Activated CD8-positive, alpha-beta memory T cell treated with anti-CD3 and anti-CD28 coated beads, Interleukin-2, amount 10 ng/mL, durations not matched to agents 7 days and 5 days (primary cell): ENCODE results near the gene SLC2A4RG. TPM values are rescaled to one million over a fixed set of nuclear protein-coding genes. Genes with fewer than 3 reads are reported as not detected.
"Not testable (repeated sequence)": the region's sequence is repeated elsewhere in the genome, so short reads cannot be mapped to it uniquely, and the experiment has no call there.

Experiments
- ATAC-seq: fragments of 150-1000 bp; cut with Tn5 transposase; one replicate; pipeline ENCODE4 v1.10.0; 2021; ENCODE audit warnings: moderate library complexity
- CTCF ChIA-PET: fragments of 350-600 bp; sonication (Branson Sonifier 250); formaldehyde crosslinking; loops from one replicate; lab custom pipeline; 2021; ENCODE audit warnings: antibody characterized with exemption; lab: Charles Lee
- DNase-seq: peaks from one replicate; pipeline ENCODE4 v3.0.0-alpha.2; 2020
- H3K27ac Mint-ChIP-seq: one replicate; pipeline ENCODE4 v1.8.0; 2021; ENCODE audit warnings: mild to moderate bottlenecking, mixed read lengths
- H3K27me3 Mint-ChIP-seq: one replicate; pipeline ENCODE4 v1.8.0; 2021; ENCODE audit warnings: mixed read lengths
- H3K36me3 Mint-ChIP-seq: one replicate; pipeline ENCODE4 v1.8.0; 2021; ENCODE audit warnings: mild to moderate bottlenecking, mixed read lengths
- H3K4me1 Mint-ChIP-seq: one replicate; pipeline ENCODE4 v1.8.0; 2021; ENCODE audit warnings: mixed read lengths
- H3K4me3 Mint-ChIP-seq: one replicate; pipeline ENCODE4 v1.8.0; 2021; ENCODE audit warnings: mild to moderate bottlenecking, moderate library complexity, mixed read lengths
- H3K9me3 Mint-ChIP-seq: one replicate; pipeline ENCODE4 v1.8.0; 2022; ENCODE audit warnings: low read depth, mixed read lengths
- total RNA-seq, 2 experiments: library from RNA; stranded (reverse); gene quantifications; one replicate each; pipeline ENCODE4 v1.2.3, GENCODE V29; 2021

Gene SLC2A4RG
- total RNA-seq, 2 experiments from 2014 or later, result 69.9 to 111 TPM

DNA sequence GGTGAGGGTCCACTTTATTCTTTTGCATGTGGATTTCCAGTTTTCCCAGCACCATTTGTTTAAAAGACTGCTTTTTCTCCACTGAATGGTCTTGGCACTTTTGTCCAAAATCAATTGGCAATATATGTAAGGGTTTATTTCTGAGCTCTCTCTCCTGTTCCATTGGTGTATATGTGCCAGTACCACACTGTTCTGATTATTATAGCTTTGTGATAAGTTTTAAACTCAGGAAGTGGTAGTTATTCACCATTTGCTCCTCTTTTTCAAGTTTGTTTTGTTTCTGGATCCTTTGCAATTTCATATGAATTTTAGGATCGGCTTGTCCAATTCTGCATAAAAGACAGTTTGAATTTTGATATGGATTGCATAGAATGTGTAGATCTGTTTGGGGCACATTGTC is 27.4 kb upstream of the SLC2A4RG start:
- CTCF ChIA-PET, result interaction anchor here (1.8 kb wide), 1 partner anchor 10 kb away, joined by 4 read pairs; no protein-coding TSS in a partner anchor
- peaks cover 5% of the 10 kb centered on the region for H3K9me3 Mint-ChIP-seq
- H3K27me3 Mint-ChIP-seq, result no peaks in the 10 kb centered on the region
- ATAC-seq (no peak), DNase-seq (no peak)
- H3K27ac Mint-ChIP-seq, result no peak overlapping the region
- peaks cover 46% of the 10 kb centered on the region for H3K4me1 Mint-ChIP-seq
- H3K4me3 Mint-ChIP-seq, result no peak overlapping the region
- H3K36me3 Mint-ChIP-seq, result peaks cover 67% of the 10 kb centered on the region

DNA sequence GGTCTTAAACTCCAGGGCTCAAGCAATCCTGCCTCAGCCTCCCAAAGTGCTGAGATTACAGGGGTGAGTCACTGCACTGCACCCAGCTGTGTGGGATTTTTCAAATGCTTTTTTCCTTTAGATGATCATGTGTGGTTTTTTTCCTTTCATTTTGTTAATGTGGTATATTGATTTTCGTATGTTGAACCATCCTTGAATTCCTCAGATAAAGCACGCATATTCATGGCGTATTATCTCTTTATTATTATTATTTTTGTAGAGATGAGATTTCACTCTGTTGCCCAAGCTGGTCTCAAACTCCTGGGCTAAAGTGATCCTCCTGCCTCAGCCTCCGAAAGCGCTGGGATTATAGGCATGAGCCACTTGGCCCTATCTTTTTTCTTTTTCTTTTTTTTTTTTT is 24.7 kb upstream of the SLC2A4RG start:
- H3K4me3 Mint-ChIP-seq, result no peak overlapping the region
- ATAC-seq (no peak), DNase-seq (no peak)
- H3K9me3 Mint-ChIP-seq, result peaks cover 14% of the 10 kb centered on the region
- peaks cover 80% of the 10 kb centered on the region for H3K36me3 Mint-ChIP-seq
- no peak overlapping the region for H3K27ac Mint-ChIP-seq
- H3K27me3 Mint-ChIP-seq, result no peaks in the 10 kb centered on the region
- CTCF ChIA-PET, result no interaction called here
- peaks cover 42% of the 10 kb centered on the region for H3K4me1 Mint-ChIP-seq

DNA sequence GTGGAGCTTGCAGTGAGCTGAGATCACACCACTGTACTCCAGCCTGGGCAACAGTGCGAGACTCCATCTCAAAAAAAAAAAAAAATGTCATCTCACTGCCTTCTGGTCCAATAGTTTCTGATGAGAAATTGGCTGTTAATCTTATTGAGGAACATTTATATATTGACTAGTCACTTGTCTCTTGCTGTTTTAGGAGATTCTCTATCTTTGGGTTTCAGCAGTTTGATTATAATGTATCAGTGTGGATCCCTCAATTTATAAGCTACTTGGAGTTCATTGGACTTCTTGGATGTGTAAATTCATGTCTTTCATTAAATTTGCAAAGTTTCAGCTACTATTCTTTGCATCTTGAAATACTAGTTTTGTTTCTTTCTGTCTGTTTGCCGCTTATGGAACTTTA is 20.6 kb upstream of the SLC2A4RG start:
- CTCF ChIA-PET, result interaction anchor here (0.7 to 1.4 kb wide), 5 partner anchors 10 to 181 kb away, joined by 3 to 4 read pairs (median 3); no protein-coding TSS in a partner anchor
- H3K4me1 Mint-ChIP-seq, result peaks cover 42% of the 10 kb centered on the region
- no peak overlapping the region for H3K27ac Mint-ChIP-seq
- ATAC-seq, result no peak
- H3K27me3 Mint-ChIP-seq, result no peaks in the 10 kb centered on the region
- H3K9me3 Mint-ChIP-seq, result peaks cover 14% of the 10 kb centered on the region
- no peak overlapping the region for H3K4me3 Mint-ChIP-seq
- DNase-seq, result no peak
- peaks cover 76% of the 10 kb centered on the region for H3K36me3 Mint-ChIP-seq

DNA sequence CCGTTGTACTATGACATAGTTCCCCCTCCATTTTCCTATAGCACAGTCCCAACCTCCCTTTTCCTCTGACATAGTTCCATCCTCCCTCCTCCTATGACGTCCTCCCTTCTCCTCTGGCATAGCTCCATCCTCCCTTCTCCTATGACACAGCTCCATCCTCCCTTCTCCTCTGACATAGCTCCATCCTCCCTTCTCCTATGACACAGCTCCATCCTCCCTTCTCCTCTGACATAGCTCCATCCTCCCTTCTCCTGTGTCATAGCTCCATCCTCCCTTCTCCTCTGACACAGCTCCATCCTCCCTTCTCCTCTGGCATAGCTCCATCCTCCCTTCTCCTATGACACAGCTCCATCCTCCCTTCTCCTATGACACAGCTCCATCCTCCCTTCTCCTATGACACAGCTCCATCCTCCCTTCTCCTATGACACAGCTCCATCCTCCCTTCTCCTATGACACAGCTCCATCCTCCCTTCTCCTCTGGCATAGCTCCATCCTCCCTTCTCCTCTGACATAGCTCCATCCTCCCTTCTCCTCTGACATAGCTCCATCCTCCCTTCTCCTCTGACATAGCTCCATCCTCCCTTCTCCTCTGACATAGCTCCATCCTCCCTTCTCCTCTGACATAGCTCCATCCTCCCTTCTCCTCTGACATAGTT is 16.5 kb upstream of the SLC2A4RG start:
- DNase-seq, ATAC-seq, H3K4me3 Mint-ChIP-seq, H3K27me3 Mint-ChIP-seq, H3K27ac Mint-ChIP-seq: not testable (repeated sequence)
- peaks cover 43% of the 10 kb centered on the region for H3K4me1 Mint-ChIP-seq
- peaks cover 15% of the 10 kb centered on the region for H3K9me3 Mint-ChIP-seq
- CTCF ChIA-PET, result interaction anchor here (0.9 kb wide), 2 partner anchors 9 to 28 kb away, joined by 4 to 5 read pairs; no protein-coding TSS in a partner anchor
- peaks cover 70% of the 10 kb centered on the region for H3K36me3 Mint-ChIP-seq

DNA sequence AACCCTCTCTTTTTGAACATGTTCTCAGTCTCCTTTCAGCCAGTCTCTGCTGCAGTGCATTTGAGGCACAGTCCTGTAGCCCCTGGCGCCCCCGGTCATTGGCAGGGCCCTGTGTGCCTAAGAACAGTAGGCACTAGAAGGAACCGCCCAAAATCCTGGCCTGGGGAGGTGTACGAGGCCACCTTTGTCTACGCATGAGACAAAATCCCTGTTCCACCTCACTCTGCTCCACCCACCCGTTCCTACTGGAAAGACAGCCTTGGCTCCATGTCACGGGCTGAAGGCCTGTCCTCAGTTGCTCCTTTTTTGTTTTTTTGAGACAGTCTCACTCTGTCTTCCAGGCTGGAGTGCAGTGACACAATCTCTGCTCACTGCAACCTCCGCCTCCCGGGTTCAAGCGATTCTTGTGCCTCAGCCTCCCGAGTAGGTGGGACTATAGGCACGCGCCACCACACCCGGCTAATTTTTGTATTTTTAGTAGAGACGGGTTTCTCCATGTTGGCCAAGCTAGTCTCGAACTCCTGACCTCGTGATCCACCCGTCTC is 9.3 kb upstream of the SLC2A4RG start:
- ATAC-seq, result not testable (repeated sequence)

DNA sequence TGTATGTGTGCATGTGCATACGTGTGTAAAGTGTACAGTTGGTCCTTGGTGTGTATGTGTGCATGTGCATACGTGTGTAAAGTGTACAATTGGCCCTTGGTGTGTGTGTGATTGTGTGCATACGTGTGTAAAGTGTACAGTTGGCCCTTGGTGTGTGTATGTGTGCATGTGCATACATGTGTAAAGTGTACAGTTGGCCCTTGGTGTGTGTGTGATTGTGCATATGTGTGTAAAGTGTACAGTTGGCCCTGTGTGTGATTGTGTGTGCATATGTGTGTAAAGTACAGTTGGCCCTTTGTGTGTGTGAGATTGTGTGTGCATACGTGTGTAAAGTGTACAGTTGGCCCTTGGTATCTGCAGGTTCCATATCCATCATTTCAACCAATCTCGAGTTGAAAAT is 8.2 kb upstream of the SLC2A4RG start:
- Mint-ChIP-seq H3K9me3 (no peaks in the 10 kb centered on the region), H3K36me3 (peaks cover 34% of the 10 kb centered on the region), H3K4me1 (peaks cover 33% of the 10 kb centered on the region), H3K27ac (no peak overlapping the region), H3K27me3 (no peaks in the 10 kb centered on the region), H3K4me3 (no peak overlapping the region)
- DNase-seq (no peak), ATAC-seq (no peak)
- CTCF ChIA-PET, result interaction anchor here (1.0 kb wide), 1 partner anchor 133 kb away, joined by 3 read pairs; the partner anchor contains the start of gene TPD52L2

More for the DNA sequence above, 9.3 kb upstream of the SLC2A4RG start:
- not testable (repeated sequence) for H3K27me3 Mint-ChIP-seq, H3K9me3 Mint-ChIP-seq, H3K27ac Mint-ChIP-seq, H3K4me3 Mint-ChIP-seq
- CTCF ChIA-PET, result interaction anchor here (0.7 to 1.0 kb wide), 3 partner anchors 13 to 134 kb away, joined by 3 to 5 read pairs (median 3); partner anchors contain the start of genes ARFRP1, TPD52L2 and ZGPAT
- DNase-seq, result peak; percentile 43
- peaks cover 23% of the 10 kb centered on the region for H3K4me1 Mint-ChIP-seq
- peaks cover 43% of the 10 kb centered on the region for H3K36me3 Mint-ChIP-seq

DNA sequence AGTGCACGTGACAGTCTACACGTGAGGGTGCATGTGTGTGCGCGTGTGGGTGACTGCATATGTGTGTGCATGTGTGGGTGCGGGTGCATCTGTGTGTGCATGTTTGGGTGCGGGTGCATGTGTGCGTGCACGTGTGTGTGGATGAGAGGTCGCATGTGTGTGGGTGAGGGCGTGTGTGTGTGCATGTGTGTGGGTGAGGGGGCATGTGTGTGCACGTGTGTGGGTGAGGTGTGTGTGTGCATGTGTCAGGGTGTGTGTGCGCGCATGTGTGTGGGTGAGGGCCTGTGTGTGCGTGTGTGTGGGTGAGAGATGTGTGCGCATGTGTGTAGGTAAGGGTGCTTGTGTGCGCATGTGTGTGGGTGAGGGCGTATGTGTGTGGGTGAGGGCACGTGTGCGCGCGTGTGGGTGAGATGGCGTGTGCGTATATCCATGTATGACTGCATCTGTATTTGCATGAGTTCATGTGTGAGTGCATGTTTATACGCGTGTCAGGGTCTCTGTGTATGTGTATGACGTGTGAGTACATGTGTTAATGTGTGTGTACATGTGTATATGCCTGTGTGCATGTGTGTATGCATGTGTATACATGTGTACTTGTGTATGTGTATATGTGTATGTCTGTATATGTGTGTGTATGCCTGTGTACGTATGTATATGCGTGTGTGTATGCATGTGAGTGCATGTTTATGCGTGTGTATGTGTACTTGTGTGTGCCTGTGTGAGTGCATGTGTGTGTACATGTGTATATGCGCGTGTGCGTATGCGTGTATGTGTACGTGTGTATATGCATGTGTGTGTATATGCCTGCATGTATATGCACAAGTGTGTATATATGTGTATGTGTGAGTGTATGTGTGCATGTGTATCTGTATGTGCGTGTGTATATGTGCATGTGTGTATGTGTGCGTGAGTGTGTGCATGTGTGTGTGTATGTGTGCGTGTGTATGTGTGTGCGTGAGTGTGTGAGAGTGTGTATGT is 7.2 kb upstream of the SLC2A4RG start:
- Mint-ChIP-seq H3K36me3 (peaks cover 26% of the 10 kb centered on the region), H3K4me3 (no peak overlapping the region), H3K27me3 (no peaks in the 10 kb centered on the region), H3K27ac (no peak overlapping the region), H3K9me3 (no peaks in the 10 kb centered on the region), H3K4me1 (peaks cover 30% of the 10 kb centered on the region)
- no peak for ATAC-seq
- DNase-seq, result no peak
- CTCF ChIA-PET, result no interaction called here

DNA sequence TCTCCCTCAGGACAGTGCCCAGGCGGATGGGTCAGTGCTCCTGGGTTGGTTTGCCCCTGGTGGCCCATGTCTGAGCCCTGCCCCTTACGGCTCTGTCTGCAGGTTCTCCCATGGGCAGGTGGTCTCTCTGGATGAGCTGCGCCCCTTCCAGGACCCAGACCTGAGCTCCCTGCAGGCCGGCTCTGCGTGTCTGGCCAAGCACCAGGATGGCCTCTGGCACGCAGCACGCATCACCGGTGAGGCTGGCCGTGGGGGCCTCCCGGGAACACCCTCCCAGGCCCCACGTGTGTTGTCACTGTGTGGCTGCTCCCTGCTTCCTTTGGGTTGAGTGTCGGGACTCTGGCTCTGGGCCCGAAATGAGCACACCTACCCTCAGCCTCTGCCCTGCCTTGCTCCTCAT is 6.5 kb upstream of the SLC2A4RG start:
- Mint-ChIP-seq H3K9me3 (no peaks in the 10 kb centered on the region), H3K27me3 (no peaks in the 10 kb centered on the region), H3K36me3 (peaks cover 22% of the 10 kb centered on the region), H3K27ac (no peak overlapping the region), H3K4me3 (no peak overlapping the region), H3K4me1 (peaks cover 26% of the 10 kb centered on the region)
- DNase-seq, result no peak
- CTCF ChIA-PET, result no interaction called here
- no peak for ATAC-seq

DNA sequence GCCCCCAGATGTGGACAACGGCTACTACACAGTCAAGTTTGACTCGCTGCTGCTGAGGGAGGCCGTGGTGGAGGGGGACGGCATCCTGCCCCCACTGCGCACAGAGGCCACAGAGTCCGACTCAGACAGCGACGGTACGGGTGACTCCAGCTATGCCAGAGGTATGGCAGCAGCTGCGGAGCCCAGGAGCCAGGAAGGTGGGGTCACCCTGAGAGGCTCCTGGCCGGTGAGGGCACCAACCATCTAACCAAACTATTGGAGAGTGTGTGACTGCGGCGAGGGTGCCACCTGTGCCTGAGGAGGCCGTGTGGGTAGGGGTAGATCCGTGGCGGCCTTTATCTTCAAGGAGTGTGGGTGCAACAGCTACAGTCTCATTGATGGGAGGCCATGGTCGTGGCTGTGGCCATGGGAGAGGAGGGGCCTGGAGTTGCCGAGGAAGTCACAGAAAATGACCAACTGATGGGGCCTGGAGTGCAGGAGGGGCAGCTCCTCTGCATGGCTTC is 5.9 kb upstream of the SLC2A4RG start:
- H3K9me3 Mint-ChIP-seq, result no peaks in the 10 kb centered on the region
- peak overlapping the region; percentile 41 for H3K27ac Mint-ChIP-seq
- ATAC-seq (no peak), DNase-seq (no peak)
- H3K4me1 Mint-ChIP-seq, result peaks cover 29% of the 10 kb centered on the region
- no peak overlapping the region for H3K4me3 Mint-ChIP-seq
- H3K27me3 Mint-ChIP-seq, result no peaks in the 10 kb centered on the region
- CTCF ChIA-PET, result no interaction called here
- peaks cover 18% of the 10 kb centered on the region for H3K36me3 Mint-ChIP-seq

DNA sequence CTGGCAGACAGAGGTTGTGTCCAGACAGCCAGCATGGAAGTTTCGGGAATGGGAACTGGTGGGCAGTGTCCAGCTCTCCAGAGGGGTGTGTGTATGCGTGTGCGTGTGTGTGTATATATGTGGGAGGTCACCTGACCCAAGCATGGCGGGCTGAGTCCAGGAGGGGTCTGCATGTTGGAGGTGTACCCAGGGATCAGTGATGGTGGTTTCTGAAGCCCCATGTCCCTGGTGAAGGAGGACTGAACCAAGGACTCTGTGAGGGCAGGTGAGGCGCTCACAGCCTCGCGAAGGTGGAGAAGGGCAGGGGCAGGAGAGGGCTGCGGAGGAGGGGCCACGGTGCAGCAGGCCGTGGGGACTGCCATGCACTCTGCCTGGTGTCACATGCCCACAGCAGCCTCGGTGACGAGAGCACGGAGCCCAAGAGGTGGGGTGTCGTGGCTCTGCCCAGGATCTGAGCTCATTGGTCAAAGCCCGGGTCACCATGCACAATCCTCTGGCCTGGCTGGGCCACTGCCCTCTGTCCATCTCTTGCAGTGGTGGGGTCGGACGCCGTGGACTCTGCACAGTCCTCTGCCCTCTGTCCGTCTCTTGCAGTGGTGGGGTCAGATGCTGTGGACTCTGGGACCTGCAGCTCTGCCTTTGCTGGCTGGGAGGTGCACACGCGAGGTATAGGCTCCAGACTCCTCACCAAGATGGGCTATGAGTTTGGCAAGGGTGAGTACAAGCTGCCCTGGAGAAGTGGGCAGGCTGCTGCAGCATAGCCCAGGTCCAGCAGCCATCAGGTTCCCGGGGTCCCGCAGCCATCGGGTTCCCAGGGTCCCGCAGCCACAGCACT is 5.2 kb upstream of the SLC2A4RG start:
- Mint-ChIP-seq H3K4me1 (peaks cover 29% of the 10 kb centered on the region), H3K9me3 (no peaks in the 10 kb centered on the region), H3K4me3 (no peak overlapping the region), H3K27ac (peak overlapping the region; percentile 41), H3K27me3 (no peaks in the 10 kb centered on the region), H3K36me3 (peaks cover 16% of the 10 kb centered on the region)
- ATAC-seq (no peak), DNase-seq (peak; percentile 40)
- CTCF ChIA-PET, result interaction anchor here (2.3 kb wide), 1 partner anchor 93 kb away, joined by 5 read pairs; no protein-coding TSS in a partner anchor

DNA sequence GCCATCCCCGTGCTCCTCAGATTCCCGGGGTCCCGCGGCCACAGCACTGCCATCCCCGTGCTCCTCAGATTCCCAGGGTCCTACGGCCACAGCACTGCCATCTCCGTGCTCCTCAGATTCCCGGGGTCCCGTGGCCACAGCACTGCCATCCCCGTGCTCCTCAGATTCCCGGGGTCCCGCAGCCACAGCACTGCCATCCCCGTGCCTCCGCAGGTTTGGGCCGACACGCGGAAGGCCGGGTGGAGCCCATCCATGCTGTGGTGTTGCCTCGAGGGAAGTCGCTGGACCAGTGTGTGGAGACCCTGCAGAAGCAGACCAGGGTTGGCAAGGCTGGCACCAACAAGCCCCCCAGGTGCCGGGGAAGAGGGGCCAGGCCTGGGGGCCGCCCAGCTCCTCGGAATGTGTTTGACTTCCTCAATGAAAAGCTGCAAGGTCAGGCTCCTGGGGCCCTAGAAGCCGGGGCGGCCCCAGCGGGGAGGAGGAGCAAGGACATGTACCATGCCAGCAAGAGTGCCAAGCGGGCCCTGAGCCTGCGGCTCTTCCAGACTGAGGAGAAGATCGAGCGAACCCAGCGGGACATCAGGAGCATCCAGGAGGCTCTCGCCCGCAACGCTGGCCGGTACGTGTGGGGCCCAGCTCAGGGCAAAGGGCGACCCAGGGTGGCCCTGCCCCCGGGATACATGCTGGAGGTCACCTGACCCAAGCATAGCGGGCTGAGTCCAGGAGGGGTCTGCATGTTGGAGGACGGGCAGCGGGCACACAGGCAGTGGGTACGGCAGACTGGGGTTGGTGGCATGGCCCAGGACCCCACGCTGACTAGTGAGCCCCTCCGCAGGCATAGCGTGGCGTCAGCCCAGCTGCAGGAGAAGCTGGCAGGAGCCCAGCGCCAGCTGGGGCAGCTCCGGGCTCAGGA is 4.4 kb upstream of the SLC2A4RG start:
- H3K36me3 Mint-ChIP-seq, result peaks cover 10% of the 10 kb centered on the region
- peak; percentile 42 for DNase-seq
- no peak overlapping the region for H3K27ac Mint-ChIP-seq

More for the DNA sequence above, 4.4 kb upstream of the SLC2A4RG start:
- CTCF ChIA-PET, result interaction anchor here (1.0 to 3.4 kb wide), 7 partner anchors 16 to 303 kb away, joined by 3 to 27 read pairs (median 6); partner anchors contain the start of genes ARFRP1, TPD52L2 and ZGPAT
- no peak overlapping the region for H3K4me3 Mint-ChIP-seq
- H3K9me3 Mint-ChIP-seq, result no peaks in the 10 kb centered on the region
- H3K4me1 Mint-ChIP-seq, result peaks cover 29% of the 10 kb centered on the region
- H3K27me3 Mint-ChIP-seq, result no peaks in the 10 kb centered on the region
- ATAC-seq, result no peak
